ENCODE measurements around the gene KDM3A. TPM values are rescaled to one million over a fixed set of nuclear protein-coding genes. Genes with fewer than 3 reads are reported as not detected.

The KDM3A gene
- total and polyA plus RNA-seq, 9 of the 15 experiments (the other 6 are each of a cell fraction or from before 2014, with no cell fraction given) = 7.5 to 95.4 (median 24.8) TPM

DNA sequence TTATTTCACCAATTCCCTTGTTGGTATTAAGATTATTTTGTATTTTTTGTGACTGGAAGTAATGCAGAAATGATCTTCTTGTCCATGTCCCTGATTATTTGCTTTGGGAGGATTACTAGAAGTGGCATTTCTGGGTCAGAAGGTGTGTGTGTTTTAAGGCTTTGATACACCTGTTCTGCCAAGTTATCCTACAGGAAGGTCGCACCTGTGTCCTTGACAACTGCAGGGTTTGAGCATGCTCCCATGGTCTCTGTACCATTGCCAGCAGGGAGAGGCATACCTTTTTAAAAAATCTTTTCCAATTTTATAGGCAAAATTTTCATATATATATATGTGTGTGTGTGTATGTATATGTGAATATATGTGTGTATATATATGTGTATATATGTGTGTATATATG, 29.7 kb downstream of the KDM3A start:
- ChIA-PET CTCF (ENCODE audit: low intra/inter-chr PET ratio) (no interaction called here), POLR2A (no interaction called here)
- Histone ChIP-seq H3K27me3 (ENCODE audit: control insufficient read depth in 2 of 2, insufficient read depth in 2 of 2, low read length in 2 of 2) (no peaks in the 10 kb centered on the region), H3K36me3 (ENCODE audit: control insufficient read depth, insufficient read depth, low read length) (peaks cover 93% of the 10 kb centered on the region), H3K9me3 (replicated peaks; ENCODE audit: control insufficient read depth, insufficient read depth, low read depth, low read length) (no peaks in the 10 kb centered on the region), H2AFZ (ENCODE audit: low read depth, low read length) (no peak overlapping the region), H3K27ac (ENCODE audit: extremely low read depth, low read depth, low read length) (no peak overlapping the region), H4K20me1 (replicated peaks; ENCODE audit: control insufficient read depth, insufficient read depth, low read length) (no peaks in the 10 kb centered on the region), H3K4me3 (no peak overlapping the region), H3K9me1 (ENCODE audit: control insufficient read depth, insufficient read depth, low read length) (no peaks in the 10 kb centered on the region), H3K9ac (ENCODE audit: insufficient read depth in 1 of 2, low read depth in 2 of 2, low read length in 2 of 2) (no peak overlapping the region), H3K4me2 (ENCODE audit: insufficient read depth, low read length) (no peak overlapping the region), H3K79me2 (ENCODE audit: control insufficient read depth, insufficient read depth, low read length) (0 out of 3 replicates have a peak, but pooled peaks cover 3% of the 10 kb centered on the region), H3K4me1 (replicated peaks in 1 of 2; ENCODE audit: control insufficient read depth in 2 of 2, insufficient read depth in 2 of 2, low read length in 2 of 2) (no peaks in the 10 kb centered on the region)
- DNase-seq (ENCODE audit: extremely low read depth in 1 of 4, low spot score in 3 of 4) (no peak), FAIRE-seq (no peak), ATAC-seq (no peak)
- BruUV-seq (replicated peaks) = no TSS peak
- 100% methylated on average over 1 of the region's 1 CpG for WGBS (ENCODE audit: insufficient coverage, low coverage, missing lambda C conversion rate)
- in situ Hi-C loops (cut with MboI) = no loop called here
- intact Hi-C loops (cut with micrococcal nuclease) = no loop called here
- TF ChIP-seq RB1 (IDR thresholded peaks at IDR 0.05; ENCODE audit: low read depth) (no peak), SMC3 (conservative IDR thresholded peaks at IDR 0.05; ENCODE audit: insufficient read depth, low read depth, low read length) (no peak), PYGO2 (tag; IDR thresholded peaks at IDR 0.05) (no peak), KLF16 (IDR thresholded peaks at IDR 0.05) (no peak), BCOR (IDR thresholded peaks at IDR 0.05) (no peak), ZFX (CRISPR knock-in tag; IDR thresholded peaks at IDR 0.05) (no peak), TRIM25 (IDR thresholded peaks at IDR 0.05; ENCODE audit: borderline replicate concordance) (no peak), ZNF354B (CRISPR knock-in tag; IDR thresholded peaks at IDR 0.05) (no peak), CBX8 (IDR thresholded peaks at IDR 0.05; ENCODE audit: borderline replicate concordance, extremely low read depth, low read depth, low read length, poor library complexity, severe bottlenecking) (no peak), BDP1 (IDR thresholded peaks at IDR 0.05; ENCODE audit: insufficient read depth, insufficient read length) (no peak), DNMT1 (IDR thresholded peaks at IDR 0.05) (no peak)
- TF ChIP-seq, protein P1, sequence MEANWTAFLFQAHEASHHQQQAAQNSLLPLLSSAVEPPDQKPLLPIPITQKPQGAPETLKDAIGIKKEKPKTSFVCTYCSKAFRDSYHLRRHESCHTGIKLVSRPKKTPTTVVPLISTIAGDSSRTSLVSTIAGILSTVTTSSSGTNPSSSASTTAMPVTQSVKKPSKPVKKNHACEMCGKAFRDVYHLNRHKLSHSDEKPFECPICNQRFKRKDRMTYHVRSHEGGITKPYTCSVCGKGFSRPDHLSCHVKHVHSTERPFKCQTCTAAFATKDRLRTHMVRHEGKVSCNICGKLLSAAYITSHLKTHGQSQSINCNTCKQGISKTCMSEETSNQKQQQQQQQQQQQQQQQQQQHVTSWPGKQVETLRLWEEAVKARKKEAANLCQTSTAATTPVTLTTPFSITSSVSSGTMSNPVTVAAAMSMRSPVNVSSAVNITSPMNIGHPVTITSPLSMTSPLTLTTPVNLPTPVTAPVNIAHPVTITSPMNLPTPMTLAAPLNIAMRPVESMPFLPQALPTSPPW (CRISPR knock-in tag; IDR thresholded peaks at IDR 0.05) = no peak
